ENCODE data around the gene SLC25A21. TPM values are rescaled to one million over a fixed set of nuclear protein-coding genes. Genes with fewer than 3 reads are reported as not detected.
"Not testable (repeated sequence)": the region's sequence is repeated elsewhere in the genome, so short reads cannot be mapped to it uniquely, and the experiment has no call there.

The SLC25A21 gene
- total RNA-seq, result 0.78 TPM
- long read RNA-seq, partial matches to known transcripts, result 0 of 1 reads
- long read RNA-seq, other reads (novel, unspliced or antisense), result 1 of 1 reads

DNA sequence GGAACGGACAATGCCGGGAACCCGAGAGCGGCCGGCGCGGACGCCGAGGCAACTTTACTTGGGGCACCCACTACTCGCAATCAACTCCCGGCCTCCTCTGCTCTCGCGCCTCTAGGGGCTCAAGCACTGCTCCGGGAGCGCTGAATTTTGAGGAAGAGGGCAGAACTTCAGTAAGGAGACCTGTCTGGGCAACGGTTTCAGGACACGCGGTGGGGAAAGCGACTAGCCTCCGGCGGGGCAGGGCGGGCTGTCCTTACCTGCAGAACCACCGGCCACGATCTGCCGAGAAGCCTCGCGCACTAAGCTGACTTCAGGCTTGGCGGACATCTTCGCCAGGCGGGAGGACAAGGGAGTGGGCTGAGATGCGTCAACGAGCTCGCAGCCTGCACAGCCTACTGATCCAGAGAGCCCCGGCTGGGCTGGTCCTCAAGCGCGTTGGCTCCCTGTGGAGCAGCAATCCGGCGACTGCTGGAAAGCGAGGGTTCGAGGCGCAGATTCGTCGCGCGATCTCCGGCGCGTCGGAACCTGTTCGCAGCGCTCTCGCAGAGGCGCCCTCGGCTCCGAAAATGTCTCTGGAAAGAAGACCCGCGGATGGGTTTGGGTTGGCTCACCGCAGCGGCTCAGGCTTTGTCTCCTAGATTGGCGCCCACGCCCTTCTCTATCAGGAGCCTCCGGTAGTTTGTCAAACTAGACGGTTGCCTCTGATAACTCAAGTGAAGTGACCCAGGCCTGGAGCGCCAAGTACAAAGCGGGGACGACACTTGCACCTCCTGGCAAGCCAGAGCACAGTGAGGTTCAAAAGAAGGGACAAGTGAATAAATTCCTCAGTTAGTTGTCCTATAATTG is at the start of gene SLC25A21:
Gene SLC25A21, minus strand, starts transcription at position 583 of the 846 bp plus-strand sequence.
- ATAC-seq (ENCODE audit: poor library complexity), result peak; percentile 99
- intact Hi-C loops (cut with DNase I), result no loop called here
- DNase-seq, result peak; percentile 81

DNA sequence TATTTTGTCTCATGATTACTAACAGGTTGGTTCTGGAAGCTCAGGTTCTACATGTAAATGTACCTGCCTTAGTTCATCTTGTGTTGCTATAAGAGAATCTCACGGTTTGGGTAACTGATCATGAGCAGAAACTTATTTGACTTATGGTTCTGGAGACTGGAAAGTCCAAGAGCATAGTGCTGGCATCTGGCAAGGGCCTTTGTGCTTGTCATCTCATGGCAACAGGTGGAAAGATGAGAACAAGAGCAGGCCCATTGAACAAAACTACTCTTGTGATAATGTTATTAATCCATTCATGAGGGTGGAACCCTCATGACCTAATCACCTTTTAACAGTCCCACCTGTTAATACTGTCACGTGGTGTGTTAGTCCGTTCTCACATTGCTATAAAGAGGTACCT is 48.7 kb upstream of the SLC25A21 start:
- ATAC-seq (ENCODE audit: poor library complexity), result no peak
- intact Hi-C loops (cut with DNase I), result no loop called here
- DNase-seq, result no peak

DNA sequence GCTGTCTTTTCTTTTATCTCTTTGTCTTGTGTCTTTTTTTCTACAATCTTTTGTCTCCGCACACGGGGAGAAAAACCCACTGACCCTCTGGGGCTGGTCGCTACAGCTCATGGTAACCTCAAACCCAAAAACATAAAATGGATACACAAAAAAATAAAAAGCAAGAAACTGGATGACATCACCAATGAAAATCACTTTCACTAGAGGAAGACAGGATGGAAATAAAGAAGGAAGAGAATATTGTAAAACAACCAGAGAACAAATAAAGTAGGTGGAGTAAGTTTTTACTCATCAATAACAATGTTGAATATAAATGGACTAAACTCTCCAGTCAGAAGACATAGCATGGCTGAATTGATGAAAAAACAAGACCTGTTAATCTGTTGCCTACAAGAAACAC is 42.9 kb upstream of the SLC25A21 start:
- DNase-seq (no peak), ATAC-seq (ENCODE audit: poor library complexity) (no peak)

DNA sequence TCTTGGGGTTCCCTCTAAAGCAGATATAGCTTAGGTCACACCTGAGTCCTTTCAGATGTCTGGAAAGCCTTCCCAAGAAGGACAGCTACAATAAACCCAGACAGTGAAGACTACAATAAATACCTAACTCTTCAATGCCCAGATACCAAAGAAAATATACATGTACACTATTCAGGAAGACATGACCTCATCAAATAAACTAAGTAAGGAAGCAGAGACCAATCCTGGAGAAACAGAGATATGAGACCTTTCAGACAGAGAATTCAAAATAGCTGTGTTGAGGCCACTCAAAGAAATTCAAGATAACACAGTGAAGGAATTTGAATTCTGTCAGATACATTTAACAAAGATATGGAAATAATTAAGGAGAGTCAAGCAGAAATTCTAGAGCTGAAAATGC is 40.6 kb upstream of the SLC25A21 start:
- DNase-seq (no peak), ATAC-seq (ENCODE audit: poor library complexity) (no peak)
- intact Hi-C loops (cut with DNase I), result no loop called here

More for the DNA sequence above, 42.9 kb upstream of the SLC25A21 start:
- intact Hi-C loops (cut with DNase I), result no loop called here

DNA sequence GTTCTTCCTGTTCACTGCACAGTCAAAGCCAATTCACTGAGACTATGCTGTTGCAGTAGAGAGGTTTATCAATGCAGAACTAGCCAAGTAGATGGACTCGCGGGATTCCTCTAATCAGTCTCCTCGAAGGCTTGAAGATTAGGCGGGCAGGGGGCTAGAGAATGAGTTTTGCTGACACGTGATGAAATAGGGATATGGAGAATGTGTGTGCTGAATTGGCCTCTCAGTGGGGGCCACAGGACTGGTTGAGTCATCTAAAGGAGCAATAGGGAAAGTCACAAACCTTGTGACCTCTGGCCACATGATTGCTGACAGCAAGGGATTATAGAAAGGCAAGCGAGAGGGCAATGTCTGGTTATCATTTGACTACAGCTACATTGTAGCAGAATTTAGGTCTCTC is 38.0 kb upstream of the SLC25A21 start:
- DNase-seq, result no peak
- ATAC-seq (ENCODE audit: poor library complexity), result no peak
- intact Hi-C loops (cut with DNase I), result no loop called here

DNA sequence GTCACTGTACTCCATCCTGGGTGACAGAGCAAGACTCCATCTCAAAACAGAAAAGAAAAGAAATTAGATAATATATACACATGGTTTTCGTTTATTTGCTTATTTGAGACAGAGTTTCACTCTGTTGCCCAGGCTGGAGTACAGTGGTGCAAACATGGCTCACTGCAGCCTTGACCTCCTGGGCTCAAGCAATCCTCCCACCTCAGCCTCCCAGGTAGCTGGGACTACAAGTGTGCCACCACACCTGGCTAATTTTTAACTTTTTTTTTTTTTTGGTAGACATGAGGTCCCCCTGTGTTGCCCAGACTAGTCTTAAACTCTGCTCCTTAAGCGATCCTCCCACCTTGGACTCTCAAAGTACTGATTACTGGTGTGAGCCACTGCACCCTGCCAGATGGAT is 37.2 kb upstream of the SLC25A21 start:
- DNase-seq; intact Hi-C loops (cut with DNase I); ATAC-seq (ENCODE audit: poor library complexity): not testable (repeated sequence)

DNA sequence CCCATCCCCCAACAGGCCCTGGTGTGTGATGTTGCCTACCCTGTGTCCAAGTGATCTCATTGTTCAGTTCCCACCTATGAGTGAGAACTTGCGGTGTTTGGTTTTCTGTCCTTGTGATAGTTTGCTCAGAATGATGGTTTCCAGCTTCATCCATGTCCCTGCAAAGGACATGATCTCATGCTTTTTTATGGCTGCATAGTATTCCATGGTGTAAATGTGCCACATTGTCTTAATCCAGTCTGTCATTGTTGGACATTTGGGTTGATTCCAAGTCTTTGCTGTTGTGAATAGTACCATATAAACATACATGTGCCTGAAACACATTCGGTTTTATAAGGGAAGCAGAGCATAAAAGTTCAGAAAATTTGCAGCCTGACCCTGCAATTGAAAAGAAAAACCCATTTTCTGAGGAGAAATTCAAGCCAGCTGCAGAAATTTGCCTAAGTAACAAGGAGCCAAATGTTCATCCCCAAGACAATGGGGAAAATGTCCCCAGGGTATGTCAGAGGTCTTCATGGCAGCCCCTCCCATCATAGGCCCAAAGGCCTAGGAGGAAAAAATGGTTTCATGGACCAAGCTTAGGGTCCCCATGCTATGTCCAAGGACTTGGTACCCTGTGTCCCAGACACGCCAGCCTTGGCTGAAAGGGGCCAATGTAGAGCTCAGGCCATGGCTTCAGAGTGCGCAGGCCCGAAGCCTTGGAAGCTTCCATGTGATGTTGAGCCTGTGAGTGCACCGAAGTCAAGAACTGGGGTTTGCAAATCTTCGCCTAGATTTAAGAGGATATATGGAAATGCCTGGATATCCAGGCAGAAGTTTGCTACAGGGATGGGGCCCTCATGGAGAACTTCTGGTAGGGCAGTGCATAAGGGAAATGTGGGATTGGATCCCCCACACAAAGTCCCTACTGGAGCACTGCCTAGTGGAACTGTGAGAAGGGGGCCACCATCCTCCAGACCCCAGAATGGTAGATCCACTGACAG is 33.5 kb upstream of the SLC25A21 start:
- ATAC-seq (ENCODE audit: poor library complexity); intact Hi-C loops (cut with DNase I); DNase-seq: not testable (repeated sequence)

DNA sequence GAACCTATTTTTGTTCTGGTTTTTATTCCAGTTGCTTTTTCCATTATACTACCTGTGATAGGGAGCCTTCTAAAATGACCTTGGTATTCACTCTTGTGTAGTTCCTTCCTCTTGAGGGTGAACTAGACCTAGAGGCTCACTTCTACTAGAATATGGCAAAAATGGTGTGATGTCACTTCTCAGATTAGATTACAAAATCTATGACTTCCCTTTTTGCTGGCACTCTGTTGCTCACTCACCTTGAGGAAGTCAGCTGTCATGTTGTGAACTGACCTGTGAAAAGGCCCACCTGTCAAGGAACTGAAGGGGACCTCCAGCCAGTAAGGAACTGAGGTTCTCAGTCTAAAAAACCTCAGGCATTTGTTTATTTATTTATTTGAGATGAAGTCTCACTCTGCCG is 31.0 kb upstream of the SLC25A21 start:
- ATAC-seq (ENCODE audit: poor library complexity), result no peak
- DNase-seq, result no peak
- intact Hi-C loops (cut with DNase I), result no loop called here

DNA sequence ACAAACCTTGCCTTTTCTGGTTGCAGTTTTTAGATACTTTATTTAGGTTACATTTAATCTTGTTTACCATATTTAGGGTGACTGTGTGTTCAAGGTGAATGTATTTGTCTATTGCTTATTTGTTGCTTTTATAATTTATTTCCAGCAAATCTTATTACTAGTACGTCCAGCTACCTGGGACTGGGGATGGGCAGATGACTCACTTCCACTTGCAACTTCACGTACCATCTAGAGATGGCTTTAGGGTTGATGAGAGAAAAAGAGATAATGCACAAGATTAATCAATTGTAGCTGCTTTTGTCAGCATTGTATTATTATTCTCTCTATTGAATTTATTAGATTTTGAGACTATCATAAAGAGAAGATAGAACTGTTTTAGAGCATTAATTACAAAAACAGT is 30.4 kb upstream of the SLC25A21 start:
- DNase-seq (no peak), ATAC-seq (ENCODE audit: poor library complexity) (no peak)
- intact Hi-C loops (cut with DNase I), result no loop called here

DNA sequence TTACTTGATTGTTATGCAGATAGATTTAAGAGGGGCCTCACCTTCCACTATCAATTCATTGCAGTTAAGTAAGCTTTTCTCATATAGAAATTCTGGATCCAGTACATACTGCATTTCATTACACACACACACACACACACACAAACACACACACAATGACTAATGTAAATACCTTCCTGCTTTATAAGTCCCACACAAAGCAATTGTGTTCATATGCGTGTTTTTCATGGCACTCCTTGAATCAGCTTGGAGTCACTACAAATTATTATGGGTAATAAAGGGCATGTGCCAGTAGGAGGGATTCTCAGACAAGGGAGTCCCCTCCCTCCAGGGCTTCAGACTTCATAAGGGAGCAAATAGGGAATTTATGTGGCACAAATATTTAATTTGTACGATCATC is 29.9 kb upstream of the SLC25A21 start:
- intact Hi-C loops (cut with DNase I), result no loop called here
- DNase-seq (no peak), ATAC-seq (ENCODE audit: poor library complexity) (no peak)

DNA sequence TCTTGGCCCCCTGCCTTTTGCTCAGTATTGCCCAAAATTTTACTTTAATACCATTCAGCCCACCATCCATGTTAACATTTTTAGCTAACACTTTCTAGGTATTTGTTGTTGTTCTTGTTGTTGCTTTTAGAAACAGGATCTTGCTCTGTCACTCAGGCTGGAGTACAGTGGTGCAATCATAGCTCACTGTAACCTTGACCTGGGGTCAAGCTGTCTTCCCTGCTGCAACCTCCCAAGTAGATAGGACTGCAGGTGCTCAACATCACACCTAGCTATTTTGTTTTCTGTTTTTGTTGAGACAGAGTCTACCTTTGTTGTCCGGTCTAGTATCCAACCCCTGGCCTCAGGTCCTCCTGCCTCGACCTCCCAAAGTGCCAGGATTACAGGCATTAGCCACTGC is 29.3 kb upstream of the SLC25A21 start:
- ATAC-seq (ENCODE audit: poor library complexity) (no peak), DNase-seq (no peak)
- intact Hi-C loops (cut with DNase I), result no loop called here

DNA sequence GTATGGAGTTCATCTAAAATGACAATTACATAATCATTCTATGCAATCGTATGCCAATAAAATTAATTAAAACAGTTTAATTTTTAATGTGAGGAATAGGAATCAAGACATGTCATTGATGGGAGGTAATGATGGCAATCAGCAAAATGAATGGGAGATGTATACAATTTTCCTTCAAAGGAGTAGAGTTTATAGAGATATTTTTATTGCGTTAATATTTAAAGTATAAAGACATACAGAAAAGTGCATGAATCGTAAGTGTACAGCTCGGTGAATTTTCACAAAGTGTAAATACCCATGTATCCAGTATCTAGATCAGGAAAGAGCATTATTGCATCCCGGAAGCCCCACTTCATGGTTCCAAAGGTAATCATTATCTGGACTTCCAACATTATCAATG is 26.5 kb upstream of the SLC25A21 start:
- DNase-seq (no peak), ATAC-seq (ENCODE audit: poor library complexity) (no peak)
- intact Hi-C loops (cut with DNase I), result no loop called here

DNA sequence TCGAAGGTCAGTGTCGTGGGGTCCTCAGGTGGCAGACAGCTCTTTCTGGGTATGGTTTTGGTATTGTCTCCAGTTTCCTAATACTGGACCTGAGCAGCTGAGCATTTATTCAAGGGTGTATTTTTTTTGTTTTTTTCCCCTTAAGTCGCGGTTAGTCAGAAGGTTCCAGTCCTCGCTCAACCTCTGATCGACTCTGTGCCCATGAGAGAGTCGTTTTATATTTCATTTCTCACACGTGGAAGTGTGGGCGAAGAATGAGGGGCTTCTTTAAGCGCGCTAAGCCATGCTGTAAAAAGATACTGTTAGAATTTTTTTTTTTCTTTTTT is 25.8 kb upstream of the SLC25A21 start:
- ATAC-seq (ENCODE audit: poor library complexity), result no peak
- DNase-seq, result no peak
- intact Hi-C loops (cut with DNase I), result no loop called here

DNA sequence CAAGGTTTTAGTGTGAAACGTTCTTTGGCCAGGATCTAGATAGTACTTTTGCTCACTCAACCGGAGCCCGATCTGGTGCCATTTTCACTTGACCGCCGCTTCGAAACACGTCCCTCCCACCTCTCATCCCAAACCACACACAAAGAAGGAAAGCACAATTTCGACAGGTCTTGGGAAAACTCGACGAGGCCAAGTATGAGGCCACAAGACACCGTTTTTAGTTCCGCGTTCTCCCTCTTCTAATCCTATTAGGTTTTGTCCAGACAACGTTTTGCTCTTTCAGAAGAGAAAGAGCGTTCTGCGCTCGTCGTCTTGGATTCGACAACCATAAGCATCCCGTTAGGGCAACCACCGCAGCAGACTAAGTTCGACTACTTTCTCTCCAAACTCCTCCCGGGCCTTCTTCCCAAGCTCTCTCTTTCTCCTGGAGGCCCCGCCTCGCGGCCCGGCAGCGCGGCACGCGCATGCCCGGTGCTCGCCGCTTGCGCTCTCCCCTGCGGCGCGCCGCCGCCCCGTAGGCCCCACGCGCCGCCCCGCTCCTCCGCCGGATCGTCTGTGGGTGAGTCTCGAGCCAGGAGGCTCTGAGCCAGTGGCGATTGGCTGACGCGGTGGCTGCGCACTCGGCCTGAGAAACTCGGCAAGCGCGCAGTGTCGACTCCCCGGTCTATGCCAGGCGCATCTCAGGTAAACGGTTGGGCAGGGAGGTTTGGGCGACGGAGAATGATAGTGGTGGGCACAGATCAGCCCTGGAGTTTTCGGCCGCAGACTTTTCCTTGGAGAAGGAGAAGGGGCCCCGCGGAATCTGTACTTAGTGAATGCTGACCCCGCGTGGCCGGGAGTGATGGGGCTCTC is 25.2 kb upstream of the SLC25A21 start, which contains the start of gene MIPOL1:
Gene MIPOL1, plus strand, starts transcription at position 517 of the 852 bp plus-strand sequence. CDS start 49,952 bp downstream, outside the sequence.
- intact Hi-C loops (cut with DNase I), result no loop called here
- ATAC-seq (ENCODE audit: poor library complexity) (peak; percentile 100), DNase-seq (peak; percentile 91)

DNA sequence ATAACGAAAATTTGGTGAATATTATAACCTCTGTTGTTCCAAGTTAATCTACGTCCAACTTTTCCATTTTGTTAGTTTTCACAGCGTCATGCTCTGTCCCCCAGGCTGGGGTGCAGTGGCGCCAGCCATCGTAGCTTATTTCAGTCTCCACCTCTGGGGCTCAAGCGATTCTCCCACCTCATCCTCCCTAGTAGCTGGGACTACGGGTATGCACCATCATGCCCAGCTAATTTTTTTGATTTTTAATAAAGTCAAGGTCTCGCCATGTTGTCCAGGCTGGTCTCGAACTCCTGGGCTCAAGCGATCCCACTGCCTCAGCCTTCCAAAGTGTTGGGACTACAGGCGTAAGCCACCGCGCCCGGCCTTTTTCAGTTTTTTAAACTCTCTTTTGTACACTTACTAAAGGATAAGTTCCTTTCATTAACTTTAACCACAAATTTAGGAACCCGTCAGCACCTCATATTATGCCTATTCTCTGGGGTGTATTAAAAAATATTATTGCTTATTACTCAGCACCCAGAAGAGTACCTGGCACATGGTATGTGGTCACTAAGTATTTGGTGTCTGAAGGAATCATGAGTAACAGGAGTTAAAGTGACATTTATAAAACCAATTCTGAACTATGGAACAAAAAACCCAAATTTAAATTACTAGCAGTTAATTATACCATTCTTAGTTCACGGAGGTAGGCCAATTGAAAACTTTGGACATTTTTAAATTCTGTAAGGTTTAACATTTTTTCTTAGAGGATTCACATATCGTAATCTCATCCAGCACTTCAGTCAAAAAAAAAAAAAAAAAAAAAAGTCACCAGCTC is 24.4 kb upstream of the SLC25A21 start:
- intact Hi-C loops (cut with DNase I), result no loop called here
- DNase-seq (no peak), ATAC-seq (ENCODE audit: poor library complexity) (no peak)

DNA sequence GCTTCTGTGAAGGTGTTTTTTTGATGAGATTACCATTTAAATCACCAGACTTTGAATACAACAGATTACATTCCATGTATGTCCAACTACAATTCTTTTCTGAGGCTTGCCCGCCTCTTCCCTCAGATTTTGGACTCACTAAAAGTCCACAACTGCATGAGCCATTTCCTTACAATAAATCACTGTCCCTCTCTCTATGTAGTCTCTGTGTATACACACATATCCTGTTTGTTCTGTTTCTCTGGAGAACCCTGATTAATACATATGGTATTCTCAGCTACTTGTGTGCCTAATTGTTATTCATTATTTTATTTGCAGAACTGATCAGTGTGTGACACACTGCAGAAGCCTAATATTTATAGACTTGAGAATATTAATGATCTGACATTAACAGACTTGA is 22.9 kb upstream of the SLC25A21 start:
- ATAC-seq (ENCODE audit: poor library complexity), result no peak
- intact Hi-C loops (cut with DNase I), result no loop called here
- no peak for DNase-seq

DNA sequence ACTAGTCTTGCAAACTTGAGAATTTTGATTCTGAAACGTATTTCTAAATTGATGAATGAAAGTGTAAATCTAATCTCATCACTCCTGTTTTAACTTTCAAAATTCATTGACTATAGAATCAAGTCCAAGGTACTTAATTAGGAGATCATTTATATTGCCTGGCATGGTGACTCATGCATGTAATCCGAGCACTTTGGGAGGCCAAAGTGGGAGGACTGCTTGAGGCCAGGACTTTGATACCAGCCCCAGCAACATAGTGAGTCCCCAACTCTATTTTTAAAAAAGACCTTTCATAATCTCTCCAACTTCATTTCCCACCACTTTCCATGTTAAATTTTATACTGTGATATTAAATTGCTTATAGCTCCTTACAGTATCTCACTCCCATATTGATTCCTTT is 22.3 kb upstream of the SLC25A21 start:
- no peak for DNase-seq
- ATAC-seq (ENCODE audit: poor library complexity), result no peak
- intact Hi-C loops (cut with DNase I), result no loop called here

DNA sequence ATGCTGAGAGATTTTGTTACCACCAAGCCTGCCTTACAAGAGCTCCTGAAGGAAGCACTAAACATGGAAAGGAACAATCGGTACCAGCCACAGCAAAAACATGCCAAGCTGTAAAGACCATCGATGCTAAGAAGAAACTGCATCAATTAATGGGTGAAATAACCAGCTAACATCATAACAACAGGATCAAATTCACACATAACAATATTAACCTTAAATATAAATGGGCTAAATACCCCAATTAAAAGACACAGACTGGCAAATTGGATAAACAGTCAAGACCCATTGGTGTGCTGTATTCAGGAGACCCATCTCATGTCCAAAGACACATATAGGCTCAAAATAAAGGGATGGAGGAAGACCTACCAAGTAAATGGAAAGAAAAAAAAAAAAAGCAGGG is 17.3 kb upstream of the SLC25A21 start:
- intact Hi-C loops (cut with DNase I); ATAC-seq (ENCODE audit: poor library complexity); DNase-seq: not testable (repeated sequence)
